Activated naive CD8-positive, alpha-beta T cell treated with anti-CD3 and anti-CD28 coated beads, Interleukin-2, amount 10 ng/mL, durations not matched to agents 7 days and 5 days (primary cell): ENCODE data around the gene OR9G4. TPM values are rescaled to one million over a fixed set of nuclear protein-coding genes. Genes with fewer than 3 reads are reported as not detected.

Source experiments
- ATAC-seq: fragments of 150-1000 bp; cut with Tn5 transposase; one replicate; pipeline ENCODE4 v1.10.0; 2021; ENCODE audit warnings: low read depth, moderate library complexity
- POLR2A ChIA-PET: fragments of 350-600 bp; sonication (Branson Sonifier 250); formaldehyde crosslinking; loops from one replicate; lab custom pipeline; 2021; ENCODE audit warnings: antibody characterized with exemption; lab: Charles Lee
- DNase-seq: peaks from one replicate; pipeline ENCODE4 v3.0.0; 2021
- H3K27ac Mint-ChIP-seq: one replicate; pipeline ENCODE4 v1.8.0; 2022; ENCODE audit warnings: mild to moderate bottlenecking, mixed read lengths
- H3K27me3 Mint-ChIP-seq: one replicate; pipeline ENCODE4 v1.8.0; 2022; ENCODE audit warnings: mild to moderate bottlenecking, moderate library complexity, mixed read lengths
- H3K36me3 Mint-ChIP-seq: one replicate; pipeline ENCODE4 v1.8.0; 2021; ENCODE audit warnings: mild to moderate bottlenecking, mixed read lengths
- H3K4me1 Mint-ChIP-seq: one replicate; pipeline ENCODE4 v1.8.0; 2021; ENCODE audit warnings: mixed read lengths
- H3K4me3 Mint-ChIP-seq: one replicate; pipeline ENCODE4 v1.8.0; 2022; ENCODE audit warnings: mild to moderate bottlenecking, moderate library complexity, mixed read lengths
- H3K9me3 Mint-ChIP-seq: one replicate; pipeline ENCODE4 v1.8.0; 2021; ENCODE audit warnings: mixed read lengths
- total RNA-seq, 2 experiments: library from RNA; stranded (reverse); gene quantifications; one replicate each; pipeline ENCODE4 v1.2.3, GENCODE V29; 2021

OR9G4 gene
- not detected for total RNA-seq

DNA sequence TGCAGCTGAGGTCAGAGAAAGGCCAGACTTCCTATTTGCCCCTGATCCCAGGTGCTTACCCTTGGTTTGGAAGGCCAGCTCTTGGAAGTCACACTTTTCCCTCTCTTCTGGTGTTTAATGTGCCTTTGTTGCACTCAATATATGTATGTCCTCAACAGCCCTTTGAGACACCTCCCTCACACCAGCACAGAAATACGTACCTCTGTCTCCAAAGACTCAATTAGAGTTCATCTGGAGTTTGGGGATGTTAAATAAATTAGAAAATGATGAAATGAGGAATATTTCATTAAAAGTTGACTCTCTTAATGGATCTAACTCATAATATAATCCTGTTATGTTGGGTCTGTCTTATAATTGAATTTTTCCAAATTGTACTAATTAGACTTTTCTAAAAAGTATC lies at the start of gene OR9G4:
Gene OR9G4 (minus strand): TSS at position 101 of the 400 bp plus-strand sequence. CDS start 4,931 bp downstream, outside the sequence.
- H3K4me3 Mint-ChIP-seq = no peak within 1 kb of the TSS
- ATAC-seq (no peak), DNase-seq (no peak)
- H3K27ac Mint-ChIP-seq = no peak within 1 kb of the TSS
- H3K27me3 Mint-ChIP-seq = no peaks in the 10 kb centered on the region
- no peaks in the 10 kb centered on the region for H3K4me1 Mint-ChIP-seq
- no peaks in the 10 kb centered on the region for H3K36me3 Mint-ChIP-seq
- POLR2A ChIA-PET = no interaction called here
- H3K9me3 Mint-ChIP-seq = peaks cover 5% of the 10 kb centered on the region

DNA sequence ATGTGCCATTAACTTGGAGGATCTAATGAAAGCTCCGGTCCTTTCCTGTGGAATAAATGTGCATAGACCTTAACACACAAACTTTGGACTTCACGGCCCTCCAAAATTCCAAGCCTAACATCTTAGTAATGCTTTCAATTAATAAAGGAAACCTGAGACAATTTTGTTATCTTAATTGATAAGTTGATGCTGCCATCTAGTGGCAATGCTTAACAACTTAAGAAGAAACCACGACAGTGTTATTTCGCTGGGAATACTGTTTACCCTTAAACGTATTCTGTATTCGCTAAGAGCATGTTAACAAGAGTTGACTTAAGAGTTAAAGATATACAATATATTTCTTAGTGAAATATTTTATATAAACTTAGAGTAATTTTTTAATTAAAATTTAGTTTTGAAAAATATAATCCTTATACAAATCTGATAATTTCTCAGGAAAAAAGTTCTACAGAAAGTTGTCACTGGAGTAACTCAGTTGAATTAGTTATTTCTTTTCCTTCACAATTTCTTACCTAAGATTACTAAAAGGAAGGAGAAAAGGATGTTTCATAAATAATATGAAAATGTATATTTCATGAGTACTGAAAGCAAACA lies 35.0 kb upstream of the OR9G4 start:
- H3K4me1 Mint-ChIP-seq = no peaks in the 10 kb centered on the region
- ATAC-seq (no peak), DNase-seq (no peak)
- POLR2A ChIA-PET = no interaction called here
- no peaks in the 10 kb centered on the region for H3K9me3 Mint-ChIP-seq
- no peaks in the 10 kb centered on the region for H3K36me3 Mint-ChIP-seq
- no peak overlapping the region for H3K27ac Mint-ChIP-seq
- H3K27me3 Mint-ChIP-seq = no peaks in the 10 kb centered on the region
- H3K4me3 Mint-ChIP-seq = no peak overlapping the region

DNA sequence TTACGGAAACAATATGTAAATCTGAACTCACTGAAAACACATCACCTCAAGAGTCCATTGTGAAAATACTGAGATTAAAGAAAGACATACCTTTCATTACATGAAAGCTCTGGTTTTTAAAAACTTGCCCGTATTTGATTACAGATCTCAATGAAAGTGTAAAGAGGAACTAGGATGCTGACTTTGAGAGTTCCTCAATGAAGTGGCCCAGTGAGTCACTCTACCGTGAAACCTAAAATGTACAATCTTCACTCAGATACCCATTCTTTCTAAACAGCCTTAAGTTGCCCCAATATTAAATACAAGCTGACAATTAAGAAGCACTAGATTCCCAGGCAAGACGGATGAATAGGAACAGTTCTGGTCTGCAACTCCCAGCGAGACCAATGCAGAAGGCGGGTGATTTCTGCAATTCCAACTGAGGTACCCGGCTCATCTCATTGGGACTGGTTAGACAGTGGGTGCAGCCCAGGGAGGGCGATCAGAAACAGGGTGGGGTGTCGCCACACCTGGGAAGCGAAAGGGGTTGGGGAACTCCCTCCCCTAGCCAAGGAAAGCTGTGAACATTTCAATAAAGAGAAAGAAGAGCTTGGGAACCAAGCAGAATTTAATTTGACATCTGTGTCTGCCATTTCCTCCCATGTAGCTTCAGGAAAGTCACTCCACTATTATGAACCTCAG lies 33.8 kb upstream of the OR9G4 start:
- H3K27me3 Mint-ChIP-seq = no peaks in the 10 kb centered on the region
- no peaks in the 10 kb centered on the region for H3K36me3 Mint-ChIP-seq
- no peaks in the 10 kb centered on the region for H3K9me3 Mint-ChIP-seq
- no peak overlapping the region for H3K27ac Mint-ChIP-seq
- no peak overlapping the region for H3K4me3 Mint-ChIP-seq
- DNase-seq (no peak), ATAC-seq (no peak)
- POLR2A ChIA-PET = no interaction called here
- H3K4me1 Mint-ChIP-seq = no peaks in the 10 kb centered on the region

DNA sequence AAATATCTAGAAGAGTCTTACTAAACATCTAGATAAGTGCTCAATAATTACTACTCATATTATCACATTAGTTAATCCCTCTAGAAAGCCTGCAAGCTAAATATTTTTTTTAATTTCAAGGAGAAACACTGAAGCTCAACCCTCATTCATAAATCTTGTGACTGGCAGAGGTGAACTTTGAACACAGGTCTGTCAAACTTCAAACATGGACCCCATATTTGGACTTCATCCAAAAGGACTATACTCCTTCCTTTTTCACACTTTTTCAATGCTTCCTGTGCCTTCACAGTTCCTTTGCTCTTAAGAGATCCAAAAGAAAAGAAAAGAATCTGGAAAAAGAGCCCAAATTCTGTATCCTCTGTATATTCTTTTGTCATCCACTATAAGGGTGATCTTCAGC lies 28.3 kb upstream of the OR9G4 start:
- Mint-ChIP-seq H3K36me3 (no peaks in the 10 kb centered on the region), H3K27ac (no peak overlapping the region), H3K4me3 (no peak overlapping the region), H3K9me3 (no peaks in the 10 kb centered on the region), H3K27me3 (no peaks in the 10 kb centered on the region), H3K4me1 (no peaks in the 10 kb centered on the region)
- POLR2A ChIA-PET = no interaction called here
- ATAC-seq (no peak), DNase-seq (no peak)

DNA sequence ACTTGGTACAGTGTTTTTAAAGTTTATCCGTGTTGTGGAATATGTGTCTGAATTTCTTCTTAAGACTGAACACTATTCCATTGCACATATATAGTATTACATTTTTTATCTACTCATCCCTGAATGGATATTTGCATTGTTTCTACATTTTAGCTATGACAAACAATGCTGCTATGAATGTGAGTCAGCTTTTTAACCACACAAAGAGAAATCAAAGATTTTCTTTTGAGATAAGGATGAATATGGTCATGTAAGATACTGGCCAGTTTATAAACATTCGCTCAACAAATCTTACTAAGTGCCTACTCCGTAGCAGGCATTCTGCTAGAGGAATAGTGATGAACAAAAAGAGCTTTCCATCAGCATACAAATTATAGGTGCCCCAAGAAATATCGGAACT lies 16.5 kb upstream of the OR9G4 start:
- ATAC-seq = no peak
- Mint-ChIP-seq H3K4me1 (no peaks in the 10 kb centered on the region), H3K9me3 (no peaks in the 10 kb centered on the region), H3K27ac (no peak overlapping the region), H3K36me3 (no peaks in the 10 kb centered on the region), H3K4me3 (no peak overlapping the region), H3K27me3 (no peaks in the 10 kb centered on the region)
- DNase-seq = no peak
- POLR2A ChIA-PET = no interaction called here

DNA sequence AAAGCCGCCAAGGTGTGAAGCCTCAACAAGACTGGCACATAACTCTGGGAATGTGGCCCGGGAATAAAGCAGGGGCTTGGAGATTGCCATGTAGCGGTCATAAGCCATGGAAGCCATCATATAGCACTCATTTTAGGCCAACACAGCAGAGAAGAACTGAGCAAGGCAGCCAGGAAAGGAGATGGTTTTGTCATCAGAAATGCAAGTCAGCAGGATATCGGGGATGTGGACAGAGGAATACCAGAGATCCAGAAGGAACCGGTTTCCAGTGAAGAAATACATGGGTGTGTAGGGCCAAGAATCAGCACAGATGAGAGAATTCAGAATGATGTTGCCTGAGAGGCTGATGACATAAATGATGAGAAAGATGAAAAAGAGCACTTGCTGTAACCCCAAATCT lies 3.0 kb upstream of the OR9G4 start:
- DNase-seq (no peak), ATAC-seq (no peak)
- POLR2A ChIA-PET = no interaction called here
- Mint-ChIP-seq H3K27me3 (no peaks in the 10 kb centered on the region), H3K27ac (no peak overlapping the region), H3K36me3 (no peaks in the 10 kb centered on the region), H3K4me3 (no peak overlapping the region), H3K4me1 (no peaks in the 10 kb centered on the region), H3K9me3 (peaks cover 5% of the 10 kb centered on the region)

DNA sequence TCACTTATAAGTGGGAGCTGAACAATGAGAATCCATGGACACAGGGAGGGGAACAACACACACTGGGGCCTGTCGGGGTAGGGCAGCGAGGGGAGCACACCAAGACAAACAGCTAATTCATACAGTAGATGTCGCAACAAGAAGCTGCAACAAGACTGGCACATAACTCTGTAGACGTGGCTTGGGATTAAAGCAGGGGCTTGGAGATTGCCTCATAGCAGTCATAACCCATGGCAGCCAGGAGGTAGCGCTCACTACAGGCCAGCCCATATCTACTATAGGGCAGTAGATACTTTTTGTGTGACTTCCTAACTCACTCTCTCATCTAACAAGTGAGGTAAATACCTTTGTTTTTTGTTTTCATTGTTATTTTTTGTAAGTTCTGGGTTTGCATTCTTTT lies 1.7 kb upstream of the OR9G4 start:
- no peaks in the 10 kb centered on the region for H3K36me3 Mint-ChIP-seq
- no peak for ATAC-seq
- H3K27ac Mint-ChIP-seq = no peak overlapping the region
- H3K4me3 Mint-ChIP-seq = no peak overlapping the region
- no peaks in the 10 kb centered on the region for H3K4me1 Mint-ChIP-seq
- H3K27me3 Mint-ChIP-seq = no peaks in the 10 kb centered on the region
- POLR2A ChIA-PET = no interaction called here
- peaks cover 5% of the 10 kb centered on the region for H3K9me3 Mint-ChIP-seq
- DNase-seq = no peak

DNA sequence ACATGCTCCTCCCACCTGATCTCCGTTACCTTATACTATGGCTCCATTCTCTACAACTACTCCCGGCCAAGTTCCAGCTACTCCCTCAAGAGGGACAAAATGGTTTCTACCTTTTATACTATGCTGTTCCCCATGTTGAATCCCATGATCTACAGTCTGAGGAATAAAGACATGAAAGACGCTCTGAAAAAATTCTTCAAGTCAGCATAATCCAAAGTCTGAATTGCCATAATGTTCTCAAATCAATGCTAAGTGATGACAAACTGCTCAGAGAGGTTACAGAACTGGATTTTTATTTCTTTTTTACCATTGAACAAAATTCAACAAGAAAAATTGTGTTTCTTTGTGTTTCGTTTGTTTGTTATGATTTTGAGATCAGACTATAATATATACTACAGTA lies 7.6 kb downstream of the OR9G4 start:
- H3K36me3 Mint-ChIP-seq = no peaks in the 10 kb centered on the region
- no peak for ATAC-seq
- POLR2A ChIA-PET = no interaction called here

DNA sequence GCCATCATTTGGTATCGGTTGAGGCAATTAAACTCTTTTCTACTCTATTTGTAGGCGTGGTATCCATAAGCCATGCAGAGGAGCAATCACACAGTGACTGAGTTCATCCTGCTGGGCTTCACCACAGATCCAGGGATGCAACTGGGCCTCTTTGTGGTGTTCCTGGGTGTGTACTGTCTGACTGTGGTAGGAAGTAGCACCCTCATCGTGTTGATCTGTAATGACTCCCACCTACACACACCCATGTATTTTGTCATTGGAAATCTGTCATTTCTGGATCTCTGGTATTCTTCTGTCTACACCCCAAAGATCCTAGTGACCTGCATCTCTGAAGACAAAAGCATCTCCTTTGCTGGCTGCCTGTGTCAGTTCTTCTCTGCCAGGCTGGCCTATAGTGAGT lies 8.4 kb downstream of the OR9G4 start:
- POLR2A ChIA-PET = no interaction called here
- Mint-ChIP-seq H3K4me3 (no peak overlapping the region), H3K27ac (no peak overlapping the region), H3K4me1 (no peaks in the 10 kb centered on the region), H3K27me3 (no peaks in the 10 kb centered on the region), H3K9me3 (peaks cover 3% of the 10 kb centered on the region), H3K36me3 (no peaks in the 10 kb centered on the region)
- DNase-seq (no peak), ATAC-seq (no peak)

More for the DNA sequence above, 7.6 kb downstream of the OR9G4 start:
- Mint-ChIP-seq H3K4me3 (no peak overlapping the region), H3K27ac (no peak overlapping the region), H3K27me3 (no peaks in the 10 kb centered on the region), H3K9me3 (peaks cover 3% of the 10 kb centered on the region), H3K4me1 (no peaks in the 10 kb centered on the region)
- DNase-seq = no peak

DNA sequence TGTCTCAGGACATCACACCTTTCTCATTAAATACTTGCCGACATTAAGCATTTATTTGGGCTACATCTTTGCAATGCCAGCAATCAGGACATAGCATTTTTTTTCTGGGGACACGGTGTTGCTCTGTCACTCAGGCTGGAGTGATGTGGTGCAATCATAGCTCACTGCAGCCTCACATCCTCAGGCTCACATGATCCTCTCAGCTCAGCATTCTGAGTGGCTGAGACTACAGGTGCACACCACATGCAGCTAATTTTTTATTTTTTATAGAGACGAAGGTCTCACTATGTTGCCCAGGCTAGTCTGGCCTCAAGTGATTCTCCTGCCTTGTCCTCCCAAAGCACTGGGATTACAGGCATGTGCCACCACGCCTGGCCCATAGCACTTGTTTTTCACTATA lies 28.0 kb downstream of the OR9G4 start:
- POLR2A ChIA-PET = no interaction called here
- Mint-ChIP-seq H3K4me3 (no peak overlapping the region), H3K4me1 (no peaks in the 10 kb centered on the region), H3K36me3 (no peaks in the 10 kb centered on the region), H3K27me3 (no peaks in the 10 kb centered on the region), H3K9me3 (no peaks in the 10 kb centered on the region), H3K27ac (no peak overlapping the region)
- DNase-seq (no peak), ATAC-seq (no peak)

DNA sequence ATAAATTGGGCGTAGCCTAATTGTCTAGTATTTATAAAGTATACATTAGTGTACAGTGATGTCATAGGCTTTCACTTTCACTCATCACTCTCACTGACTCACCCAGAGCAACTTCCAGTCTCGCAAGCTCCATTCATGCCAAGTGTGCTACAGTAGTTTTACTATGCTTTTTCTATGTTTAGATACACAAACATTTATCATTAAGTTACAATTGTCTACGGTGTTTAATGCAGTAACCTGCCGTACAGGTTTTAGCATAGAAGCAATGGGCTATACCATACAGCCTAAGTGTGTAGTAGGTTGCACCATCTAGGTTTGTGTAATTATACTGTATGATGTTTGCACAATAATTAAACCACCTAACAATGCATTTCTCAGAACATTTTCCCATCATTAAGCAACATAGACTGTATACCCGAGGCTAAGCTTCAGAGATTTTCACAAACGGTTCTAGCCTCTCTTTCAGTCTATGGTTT lies 32.1 kb downstream of the OR9G4 start:
- H3K9me3 Mint-ChIP-seq = peaks cover 6% of the 10 kb centered on the region
- no peaks in the 10 kb centered on the region for H3K27me3 Mint-ChIP-seq
- ATAC-seq (no peak), DNase-seq (no peak)
- no peak overlapping the region for H3K4me3 Mint-ChIP-seq
- H3K27ac Mint-ChIP-seq = no peak overlapping the region
- H3K4me1 Mint-ChIP-seq = no peaks in the 10 kb centered on the region
- POLR2A ChIA-PET = no interaction called here
- H3K36me3 Mint-ChIP-seq = no peaks in the 10 kb centered on the region

DNA sequence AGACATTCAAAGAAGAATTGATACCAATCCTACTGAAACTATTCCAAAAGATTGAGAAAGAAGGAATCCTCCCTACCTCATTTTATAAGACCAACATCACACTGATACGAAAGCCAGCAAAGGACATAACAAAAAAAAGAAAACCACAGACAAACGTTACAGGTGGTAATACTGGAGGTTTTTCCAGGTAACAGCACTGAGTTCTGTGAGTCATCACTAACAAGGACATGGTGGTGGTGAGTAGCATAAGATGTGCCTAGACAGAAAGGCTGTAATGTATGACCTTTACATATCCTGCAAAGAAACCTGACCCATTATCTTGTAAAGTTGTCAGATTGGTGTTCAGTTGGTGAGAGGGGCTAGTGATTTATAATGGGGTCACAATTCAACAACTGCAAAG lies 34.3 kb downstream of the OR9G4 start:
- Mint-ChIP-seq H3K27ac (no peak overlapping the region), H3K27me3 (no peaks in the 10 kb centered on the region), H3K9me3 (peaks cover 10% of the 10 kb centered on the region), H3K4me1 (no peaks in the 10 kb centered on the region), H3K4me3 (no peak overlapping the region), H3K36me3 (no peaks in the 10 kb centered on the region)
- no peak for ATAC-seq
- POLR2A ChIA-PET = no interaction called here
- DNase-seq = no peak

DNA sequence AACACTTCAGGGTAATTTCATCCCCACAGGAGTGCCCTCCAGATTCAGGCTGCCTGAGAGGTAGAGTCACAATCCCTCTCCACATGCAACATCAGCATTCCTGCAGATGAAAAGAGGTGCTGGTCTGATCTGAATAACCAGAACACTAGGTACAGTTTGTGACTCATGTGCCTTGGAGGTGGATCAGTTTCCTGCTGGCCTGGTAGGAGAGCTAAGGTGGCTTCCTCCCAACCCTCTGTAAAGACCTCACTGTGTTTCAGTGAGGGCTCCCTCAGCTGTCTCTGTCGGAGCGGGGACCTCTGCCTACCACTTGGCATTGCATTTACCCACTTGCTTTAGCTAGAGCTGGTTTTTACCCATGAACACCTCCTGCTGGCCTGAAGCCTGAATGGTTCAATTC lies 42.0 kb downstream of the OR9G4 start:
- POLR2A ChIA-PET = no interaction called here
- Mint-ChIP-seq H3K27ac (no peak overlapping the region), H3K9me3 (peaks cover 5% of the 10 kb centered on the region), H3K4me1 (no peaks in the 10 kb centered on the region), H3K27me3 (no peaks in the 10 kb centered on the region), H3K4me3 (no peak overlapping the region), H3K36me3 (no peaks in the 10 kb centered on the region)
- DNase-seq = no peak
- no peak for ATAC-seq

DNA sequence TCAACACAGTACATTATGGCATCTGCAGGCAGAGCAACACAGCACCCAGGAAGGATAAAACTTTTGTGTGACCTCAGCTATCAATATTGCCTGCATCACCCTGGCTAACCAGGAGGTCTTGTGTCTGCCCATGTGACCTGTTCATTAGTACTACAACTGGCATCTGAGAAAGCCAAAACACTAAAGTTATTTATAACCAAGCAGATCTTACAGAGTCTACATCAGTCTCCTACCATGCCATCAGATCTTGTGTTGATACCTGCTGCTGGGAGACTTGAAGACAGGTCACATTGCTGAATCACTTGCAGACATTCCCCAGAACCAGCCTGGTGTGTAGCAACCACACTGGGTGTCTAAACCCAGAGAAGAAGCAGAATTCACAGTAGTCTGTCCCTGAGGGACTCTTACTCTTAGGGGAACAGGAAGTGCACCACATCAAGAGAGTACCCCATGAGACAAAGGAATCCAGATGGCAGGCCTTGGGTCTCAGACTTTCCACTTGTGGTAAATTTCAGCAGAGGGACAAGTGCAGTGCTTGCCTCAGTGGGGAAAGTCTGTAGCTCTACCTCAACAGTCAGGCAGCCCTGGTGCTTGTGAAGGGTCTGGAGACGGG lies 42.6 kb downstream of the OR9G4 start:
- Mint-ChIP-seq H3K27me3 (no peaks in the 10 kb centered on the region), H3K4me1 (no peaks in the 10 kb centered on the region), H3K36me3 (no peaks in the 10 kb centered on the region), H3K4me3 (no peak overlapping the region), H3K27ac (no peak overlapping the region), H3K9me3 (peaks cover 3% of the 10 kb centered on the region)
- POLR2A ChIA-PET = no interaction called here
- DNase-seq (no peak), ATAC-seq (no peak)
